GM19043 (cell line): ENCODE measurements around the gene ZDHHC3.

Experiments
- ATAC-seq: cut with Tn5 transposase; IDR thresholded peaks from one replicate; pipeline ENCODE4 v1.9.1; 2021; ENCODE audit warnings: low read depth; ENCODE audit not compliant: unreplicated experiment

The ZDHHC3 gene

GRCh38 chr3:44976002-44976815, at the start of gene ZDHHC3, which contains the start of gene EXOSC7:
TSS of gene ZDHHC3 (minus strand) at chr3:44976174. CDS start at chr3:44959436, 16,738 bp downstream.
TSS of gene EXOSC7 (plus strand) at chr3:44976244. CDS start at chr3:44976278, 34 bp downstream.
- ATAC-seq, result peak; percentile 65

- no peak for ATAC-seq
Measured at GRCh38 chr3:45024542-45025255, 48.7 kb upstream of the ZDHHC3 start.

- no peak for ATAC-seq
Measured at GRCh38 chr3:45023675-45024074, 47.7 kb upstream of the ZDHHC3 start.

- no peak for ATAC-seq
Measured at GRCh38 chr3:45021524-45022297, 45.7 kb upstream of the ZDHHC3 start.

GRCh38 chr3:45020534-45020933, 44.6 kb upstream of the ZDHHC3 start:
- ATAC-seq, result no peak

GRCh38 chr3:45017821-45018220, 41.8 kb upstream of the ZDHHC3 start:
- ATAC-seq, result no peak

- no peak for ATAC-seq
Measured at GRCh38 chr3:45016916-45017315, 40.9 kb upstream of the ZDHHC3 start.

GRCh38 chr3:45012577-45012976, 36.6 kb upstream of the ZDHHC3 start:
- no peak for ATAC-seq

GRCh38 chr3:45011756-45012508, 36.0 kb upstream of the ZDHHC3 start:
- no peak for ATAC-seq

- ATAC-seq, result no peak
Measured at GRCh38 chr3:45010811-45011333, 34.9 kb upstream of the ZDHHC3 start.

GRCh38 chr3:45009868-45010267, 33.9 kb upstream of the ZDHHC3 start:
- no peak for ATAC-seq

- no peak for ATAC-seq
Measured at GRCh38 chr3:45008117-45008516, 32.1 kb upstream of the ZDHHC3 start.

- ATAC-seq, result no peak
Measured at GRCh38 chr3:45007091-45007490, 31.1 kb upstream of the ZDHHC3 start.

- no peak for ATAC-seq
Measured at GRCh38 chr3:45003859-45004258, 27.9 kb upstream of the ZDHHC3 start.

GRCh38 chr3:45003406-45003805, 27.4 kb upstream of the ZDHHC3 start:
- ATAC-seq, result no peak

- ATAC-seq, result no peak
Measured at GRCh38 chr3:45002720-45003119, 26.7 kb upstream of the ZDHHC3 start.

GRCh38 chr3:45002139-45002660, 26.2 kb upstream of the ZDHHC3 start:
- ATAC-seq, result no peak

- ATAC-seq, result no peak
Measured at GRCh38 chr3:45001738-45002137, 25.8 kb upstream of the ZDHHC3 start.

GRCh38 chr3:45000823-45001222, 24.8 kb upstream of the ZDHHC3 start:
- no peak for ATAC-seq

GRCh38 chr3:44999782-45000181, 23.8 kb upstream of the ZDHHC3 start:
- ATAC-seq, result no peak
